DLD1 (cell line): ENCODE measurements around the gene EIF4E1B.

Experiments used
- in situ Hi-C: cut with HindIII; loops from 2 replicates; pipeline ENCODE4 v1.10.0; 2017; ENCODE audit warnings: low sequenced_read_pairs

The EIF4E1B gene

GRCh38 chr5:176680226-176680563 lies 49.7 kb downstream of the EIF4E1B start:
- in situ Hi-C loops, result no loop called here

- in situ Hi-C loops, result no loop called here
These were observed 51.6 kb downstream of the EIF4E1B start for GRCh38 chr5:176682016-176682531.

DNA sequence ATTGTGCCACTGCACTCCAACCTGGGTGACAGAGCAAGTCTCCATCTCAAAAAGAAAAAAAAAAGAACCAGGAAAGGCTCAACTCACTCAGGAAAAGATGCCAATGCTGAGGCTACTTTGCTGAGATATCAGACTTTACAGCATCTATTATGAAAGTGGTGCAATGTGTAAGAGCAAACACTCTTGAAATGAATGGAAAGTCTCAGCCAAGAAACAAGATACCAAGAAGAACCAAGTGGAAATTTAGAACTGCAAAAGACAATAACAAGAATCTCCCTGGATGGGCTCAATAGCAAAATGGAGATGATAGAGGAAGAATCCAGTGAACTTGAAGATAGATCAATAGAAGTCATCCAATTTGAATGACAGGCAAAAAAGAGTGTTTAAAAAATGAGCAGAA lies 54.5 kb downstream of the EIF4E1B start:
- in situ Hi-C loops, result no loop called here

DNA sequence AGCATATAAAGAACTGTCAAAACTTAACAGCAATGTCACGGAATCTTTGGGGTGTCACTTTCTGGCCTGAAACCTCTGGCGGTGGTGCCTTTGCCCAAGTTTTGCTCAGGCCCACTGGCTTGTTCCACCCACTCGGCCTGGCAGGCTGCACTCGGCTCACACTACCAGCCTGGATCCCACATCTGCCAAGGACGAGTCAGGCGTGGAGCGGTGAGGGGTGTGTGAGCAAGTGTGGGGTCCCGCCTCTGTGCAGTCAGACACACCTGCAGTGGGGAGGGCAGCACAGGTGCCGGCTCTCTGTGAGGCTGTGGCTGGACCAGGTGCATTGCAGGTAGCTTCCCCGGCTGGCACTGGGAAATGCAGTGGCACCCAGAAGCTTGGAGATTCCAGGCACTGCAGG lies 56.8 kb downstream of the EIF4E1B start:
- in situ Hi-C loops, result no loop called here

DNA sequence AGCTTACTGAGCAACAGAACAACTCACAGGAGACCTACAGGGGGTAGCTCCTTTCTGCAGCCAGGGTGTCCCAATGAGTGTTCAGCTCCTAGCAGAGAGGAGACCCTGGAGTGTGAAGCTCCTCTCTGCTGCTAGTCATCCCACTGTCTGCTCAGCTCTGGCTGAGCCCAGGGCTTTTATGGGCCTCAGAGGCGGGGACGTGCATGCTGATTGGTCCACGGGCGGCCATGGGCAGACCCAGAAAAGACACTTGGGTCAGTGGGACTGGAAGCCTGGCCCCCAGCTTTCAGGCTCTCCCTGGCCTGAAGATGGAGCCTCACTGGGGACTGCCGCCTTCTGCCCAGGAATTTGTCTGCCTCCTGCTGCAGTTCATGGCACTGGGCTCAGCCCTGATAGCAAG lies 57.4 kb downstream of the EIF4E1B start:
- in situ Hi-C loops, result no loop called here

DNA sequence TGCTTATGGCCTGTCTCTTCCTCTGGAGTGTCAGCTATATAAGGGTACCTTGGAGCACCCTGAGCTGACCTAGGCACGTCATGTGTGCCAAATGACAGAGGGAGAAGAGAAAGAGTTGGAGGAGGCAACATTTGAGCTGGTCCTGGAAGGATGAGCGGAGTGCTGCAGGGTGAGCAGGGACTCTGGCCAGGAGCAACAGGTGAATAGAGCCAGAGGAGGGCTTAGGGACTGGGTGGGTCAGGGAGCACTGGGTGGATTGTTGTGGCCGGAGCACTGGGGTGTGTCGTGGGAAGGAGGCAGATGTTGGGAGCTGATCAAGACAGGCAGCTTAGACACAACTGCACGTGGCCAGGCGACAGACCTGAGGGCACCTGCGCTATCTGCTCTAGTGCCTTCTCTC lies 60.4 kb downstream of the EIF4E1B start:
- in situ Hi-C loops, result no loop called here

- in situ Hi-C loops, result no loop called here
These were observed 61.0 kb downstream of the EIF4E1B start for GRCh38 chr5:176691524-176691923.

- in situ Hi-C loops, result no loop called here
These were observed 61.9 kb downstream of the EIF4E1B start for GRCh38 chr5:176692326-176692725.

DNA sequence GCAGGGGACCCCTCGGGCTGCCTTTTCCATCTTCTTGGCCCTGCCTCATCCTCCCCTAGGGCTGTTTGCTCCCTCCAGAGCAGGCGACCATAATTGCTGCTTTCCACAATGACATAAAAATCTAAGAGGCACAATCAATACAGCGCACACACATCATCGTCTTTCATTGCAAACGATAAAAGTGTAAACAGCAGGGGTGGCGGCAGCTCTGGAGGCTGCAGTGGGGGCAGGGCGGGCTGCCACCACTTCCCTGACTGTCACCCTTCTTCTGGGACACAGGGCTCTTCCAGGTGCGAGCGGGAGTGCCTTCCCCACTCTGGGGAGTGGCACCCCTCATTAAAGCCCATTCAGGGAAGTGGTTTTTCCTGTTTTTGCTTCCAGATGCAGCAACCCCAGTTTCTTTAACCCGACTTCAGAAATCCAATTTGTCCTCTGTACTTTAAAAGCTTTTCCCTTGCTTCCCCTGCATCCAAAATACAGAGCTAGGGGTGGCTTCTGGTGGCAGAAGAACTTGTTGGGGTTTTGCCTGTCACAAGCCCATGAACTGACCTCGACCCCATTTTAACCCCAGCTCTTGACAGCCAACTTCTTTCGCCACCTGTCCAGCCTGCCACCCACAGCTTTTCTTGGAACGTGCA lies 62.5 kb downstream of the EIF4E1B start:
- in situ Hi-C loops, result no loop called here

DNA sequence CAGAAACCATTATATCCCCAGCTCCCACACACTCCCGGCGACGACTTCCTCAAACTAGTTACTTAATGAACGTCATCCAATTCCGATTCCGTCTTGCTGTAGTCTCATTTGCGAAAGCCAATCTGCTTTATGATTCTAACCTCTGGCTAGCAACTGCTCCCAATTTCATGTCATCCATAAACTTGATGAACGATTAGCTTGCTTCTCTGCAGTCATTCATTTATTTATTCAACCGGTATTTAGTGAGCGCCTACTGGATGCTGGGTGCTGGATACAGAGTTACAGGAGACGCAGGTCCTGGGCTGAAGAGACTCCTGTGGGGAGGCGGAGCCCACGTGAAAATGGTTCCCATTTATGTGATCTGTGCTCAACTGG lies 63.0 kb downstream of the EIF4E1B start:
- in situ Hi-C loops, result no loop called here

- in situ Hi-C loops, result no loop called here
These were observed 63.7 kb downstream of the EIF4E1B start for GRCh38 chr5:176694146-176694545.

GRCh38 chr5:176694631-176695030 lies 64.2 kb downstream of the EIF4E1B start:
- in situ Hi-C loops, result no loop called here

DNA sequence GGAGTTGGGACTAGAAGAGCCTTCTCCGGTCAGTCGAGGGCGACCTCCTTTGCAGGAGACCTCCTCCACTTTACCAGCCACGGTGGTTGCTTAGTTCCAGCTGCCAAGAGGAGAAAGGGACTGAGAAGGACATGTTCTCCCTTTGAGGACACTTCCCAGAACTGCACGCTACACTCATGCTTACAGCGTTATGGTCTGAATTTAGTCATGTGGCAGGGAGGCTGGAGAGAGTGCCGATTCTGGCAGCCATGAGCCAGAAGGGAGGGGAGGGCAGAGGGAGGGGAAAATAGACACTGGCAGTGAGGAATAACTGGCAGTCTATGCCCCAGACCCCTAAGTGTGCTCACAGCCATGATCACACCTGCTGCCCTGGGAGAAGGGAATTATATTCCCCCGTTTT lies 64.6 kb downstream of the EIF4E1B start:
- in situ Hi-C loops, result no loop called here
